ENCODE results near the gene SKAP2.

GRCh38 chr7:26912933-26913536 lies 48.6 kb upstream of the SKAP2 start:
- TF ChIP-seq CEBPB (IDR thresholded peaks at IDR 0.05) (no peak), TCF12 (IDR thresholded peaks at IDR 0.05; ENCODE audit: low read depth) (no peak), TAF1 (IDR thresholded peaks at IDR 0.05; ENCODE audit: low read depth) (no peak), CREB1 (IDR thresholded peaks at IDR 0.05; ENCODE audit: low read depth) (no peak)
